PC-3 (cell line): ENCODE results near the gene SLC30A7. TPM values are rescaled to one million over a fixed set of nuclear protein-coding genes. Genes with fewer than 3 reads are reported as not detected.
"Not testable (repeated sequence)": the region's sequence is repeated elsewhere in the genome, so short reads cannot be mapped to it uniquely, and the experiment has no call there.

ENCODE experiments used
- ATAC-seq: fragments of 200-7000 bp; cut with Tn5 transposase; 2 replicates; pipeline ENCODE4 v1.9.1; 2020; ENCODE audit warnings: mild to moderate bottlenecking, moderate library complexity
- BruUV-seq: library from RNA; stranded (reverse); fragments of 400-500 nt; replicated peaks from 2 replicates; lab custom pipeline; 2021; lab: Mats Ljungman, UMichigan
- CTCF ChIA-PET: fragments of 300-600 bp; sonication (Branson Sonifier 250); formaldehyde crosslinking; loops from one replicate; lab custom pipeline; 2022; ENCODE audit warnings: antibody characterized with exemption; lab: Charles Lee
- POLR2A ChIA-PET: fragments of 300-600 bp; sonication (Branson Sonifier 250); formaldehyde crosslinking; loops from one replicate; lab custom pipeline; 2022; ENCODE audit warnings: antibody characterized with exemption; ENCODE audit not compliant: unreplicated experiment; lab: Charles Lee
- DNase-seq: peaks from one replicate; pipeline ENCODE4 v3.0.0-alpha.2; 2015
- H2AFZ ChIP-seq: fragments of 300-600 bp; sonication (generic); 2 replicates; pipeline ENCODE4 v1.6.0; 2016; ENCODE audit warnings: antibody characterized with exemption, low read length
- H3F3A ChIP-seq: fragments of 300-600 bp; sonication (generic); one replicate; pipeline ENCODE4 v1.6.0; 2017; ENCODE audit warnings: antibody characterized with exemption, low read length, control low read depth, mild to moderate bottlenecking; ENCODE audit not compliant: unreplicated experiment
- H3K27ac ChIP-seq: fragments of 300-600 bp; sonication (generic); 2 replicates; pipeline ENCODE4 v1.5.1; 2016; ENCODE audit warnings: mild to moderate bottlenecking, low read length
- H3K27me3 ChIP-seq: fragments of 300-600 bp; sonication (generic); 2 replicates; pipeline ENCODE4 v1.6.1; 2016; ENCODE audit warnings: low read length, mixed read lengths
- H3K36me3 ChIP-seq: fragments of 300-600 bp; sonication (generic); 2 replicates; pipeline ENCODE4 v1.6.1; 2016; ENCODE audit warnings: low read depth, mixed run types, low read length, mixed read lengths
- H3K4me1 ChIP-seq: fragments of 300-600 bp; sonication (generic); 2 replicates; pipeline ENCODE4 v1.5.1; 2016; ENCODE audit warnings: low read length; ENCODE audit not compliant: insufficient read depth
- H3K4me2 ChIP-seq: fragments of 300-600 bp; sonication (generic); 2 replicates; pipeline ENCODE4 v1.6.0; 2016; ENCODE audit warnings: low read length
- H3K4me3 ChIP-seq: fragments of 300-600 bp; sonication (generic); 2 replicates; pipeline ENCODE4 v1.5.1; 2016; ENCODE audit warnings: mild to moderate bottlenecking, low read length, mixed read lengths
- H3K79me2 ChIP-seq: fragments of 300-600 bp; sonication (generic); 2 replicates; pipeline ENCODE4 v1.6.1; 2017; ENCODE audit warnings: low read length, mixed read lengths
- H3K9ac ChIP-seq: fragments of 300-600 bp; sonication (generic); 2 replicates; pipeline ENCODE4 v1.6.0; 2016; ENCODE audit warnings: mild to moderate bottlenecking, low read length
- H3K9me2 ChIP-seq: fragments of 300-600 bp; sonication (generic); replicated peaks from 2 replicates; pipeline ENCODE4 v1.6.1; 2016; ENCODE audit warnings: mixed run types, low read length, mixed read lengths
- H3K9me3 ChIP-seq: fragments of 300-600 bp; sonication (generic); 2 replicates; pipeline ENCODE4 v1.6.1; 2016; ENCODE audit warnings: low read length, mixed read lengths
- H4K20me1 ChIP-seq: fragments of 300-600 bp; sonication (generic); 2 replicates; pipeline ENCODE4 v1.6.1; 2016; ENCODE audit warnings: low read length, mixed read lengths
- CTCF ChIP-seq: fragments of 300-600 bp; sonication (generic); conservative IDR thresholded peaks from 2 replicates; pipeline ENCODE4 v1.5.1; 2017; ENCODE audit warnings: antibody characterized with exemption, low read depth, mild to moderate bottlenecking, low read length
- EZH2 ChIP-seq: fragments of 300-600 bp; sonication (generic); IDR thresholded peaks from one replicate; pipeline ENCODE4 v1.6.1; 2017; ENCODE audit warnings: antibody characterized with exemption, mild to moderate bottlenecking, low read length; ENCODE audit not compliant: unreplicated experiment
- EZH2phosphoT487 ChIP-seq: fragments of 300-600 bp; sonication (generic); IDR thresholded peaks from 2 replicates; pipeline ENCODE4 v1.6.1; 2018; ENCODE audit warnings: mild to moderate bottlenecking, antibody characterized with exemption, low read length, borderline replicate concordance
- intact Hi-C: fragments of 100-400 bp; cut with micrococcal nuclease; formaldehyde crosslinking; loops from 2 replicates; pipeline ENCODE4 v1.9.0; 2023
- total RNA-seq: library from RNA; depleted of rRNA; stranded (reverse); fragments of >200 nt; gene quantifications from 2 replicates; pipeline ENCODE4 v1.2.3, GENCODE V29; 2014

Gene SLC30A7
- total RNA-seq, 1 experiment from 2014 or later: 24.0 TPM

DNA sequence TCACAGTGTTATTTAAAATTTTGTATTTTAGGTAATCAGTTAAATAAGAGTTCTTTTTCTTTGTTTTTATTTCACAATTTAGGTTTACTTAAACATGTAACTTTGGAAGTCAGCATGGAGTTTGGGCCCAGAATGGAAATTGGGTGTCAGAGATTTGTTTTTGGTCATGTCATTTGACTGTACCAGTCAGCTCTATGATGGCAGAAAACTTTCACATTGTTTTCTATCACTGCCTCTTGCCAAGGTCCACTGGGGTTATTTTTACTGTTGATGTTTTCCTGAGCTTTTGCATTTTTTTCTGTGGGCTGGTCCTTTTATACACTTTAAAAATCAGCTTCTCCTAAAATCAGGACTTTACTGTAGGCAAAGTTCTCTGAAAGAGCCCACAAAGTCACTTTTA, 54.4 kb downstream of the SLC30A7 start:
- no peak for TF ChIP-seq CTCF
- Histone ChIP-seq H3K4me2 (no peak overlapping the region), H3K9me2 (no peaks in the 10 kb centered on the region), H3K4me3 (no peak overlapping the region), H4K20me1 (peaks cover 3% of the 10 kb centered on the region; the same call in 1 of the 2 replicates), H3K36me3 (peaks cover 17% of the 10 kb centered on the region), H3K9me3 (no peaks in the 10 kb centered on the region), H3K79me2 (no peaks in the 10 kb centered on the region), H3K4me1 (peaks cover 17% of the 10 kb centered on the region), H3K9ac (no peak overlapping the region), H2AFZ (no peak overlapping the region), H3K27ac (no peak overlapping the region), H3K27me3 (no peaks in the 10 kb centered on the region), H3F3A (peaks cover 5% of the 10 kb centered on the region)
- intact Hi-C loops: no loop called here
- no peak for ATAC-seq
- ChIA-PET CTCF (interaction anchor here (0.6 kb wide), 1 partner anchor 344 kb away, joined by 3 read pairs; no protein-coding TSS in a partner anchor), POLR2A (no interaction called here)
- BruUV-seq: no TSS peak
- no peak for DNase-seq

GRCh38 chr1:100950781-100951180, 54.9 kb downstream of the SLC30A7 start:
- no peak for ATAC-seq

GRCh38 chr1:100952104-100952745, 56.3 kb downstream of the SLC30A7 start:
- peaks cover 9% of the 10 kb centered on the region for H3F3A ChIP-seq
- no peak overlapping the region for H2AFZ ChIP-seq
- 0 out of 2 replicates have a peak, but pooled peaks cover 3% of the 10 kb centered on the region for H3K79me2 ChIP-seq
- intact Hi-C loops: no loop called here
- H3K9me2 ChIP-seq: no peaks in the 10 kb centered on the region
- ATAC-seq: no peak
- H3K9me3 ChIP-seq: no peaks in the 10 kb centered on the region
- ChIA-PET CTCF (no interaction called here), POLR2A (no interaction called here)
- H3K27ac ChIP-seq: no peak overlapping the region
- DNase-seq: no peak
- H3K4me1 ChIP-seq: peaks cover 23% of the 10 kb centered on the region
- H4K20me1 ChIP-seq: peaks cover 8% of the 10 kb centered on the region; the same call in 1 of the 2 replicates
- H3K27me3 ChIP-seq: no peaks in the 10 kb centered on the region
- no peak for TF ChIP-seq CTCF
- TF ChIP-seq EZH2: no peak
- no peak for TF ChIP-seq EZH2phosphoT487
- no TSS peak for BruUV-seq
- no peak overlapping the region for H3K4me2 ChIP-seq
- H3K4me3 ChIP-seq: no peak overlapping the region
- H3K9ac ChIP-seq: no peak overlapping the region
- H3K36me3 ChIP-seq: peaks cover 17% of the 10 kb centered on the region

More at GRCh38 chr1:100950781-100951180, 54.9 kb downstream of the SLC30A7 start:
- Histone ChIP-seq H4K20me1 (peaks cover 7% of the 10 kb centered on the region; the same call in 1 of the 2 replicates), H3K4me3 (no peak overlapping the region), H3K79me2 (no peaks in the 10 kb centered on the region), H3K4me2 (no peak overlapping the region), H3K9me2 (no peaks in the 10 kb centered on the region), H2AFZ (no peak overlapping the region), H3K9ac (no peak overlapping the region), H3F3A (peaks cover 9% of the 10 kb centered on the region), H3K9me3 (no peaks in the 10 kb centered on the region), H3K27me3 (no peaks in the 10 kb centered on the region), H3K27ac (no peak overlapping the region), H3K4me1 (peaks cover 22% of the 10 kb centered on the region), H3K36me3 (peaks cover 17% of the 10 kb centered on the region)
- BruUV-seq: no TSS peak
- TF ChIP-seq EZH2phosphoT487: no peak
- no peak for TF ChIP-seq EZH2
- no peak for TF ChIP-seq CTCF
- POLR2A ChIA-PET: no interaction called here
- no peak for DNase-seq
- CTCF ChIA-PET: no interaction called here
- intact Hi-C loops: no loop called here

DNA sequence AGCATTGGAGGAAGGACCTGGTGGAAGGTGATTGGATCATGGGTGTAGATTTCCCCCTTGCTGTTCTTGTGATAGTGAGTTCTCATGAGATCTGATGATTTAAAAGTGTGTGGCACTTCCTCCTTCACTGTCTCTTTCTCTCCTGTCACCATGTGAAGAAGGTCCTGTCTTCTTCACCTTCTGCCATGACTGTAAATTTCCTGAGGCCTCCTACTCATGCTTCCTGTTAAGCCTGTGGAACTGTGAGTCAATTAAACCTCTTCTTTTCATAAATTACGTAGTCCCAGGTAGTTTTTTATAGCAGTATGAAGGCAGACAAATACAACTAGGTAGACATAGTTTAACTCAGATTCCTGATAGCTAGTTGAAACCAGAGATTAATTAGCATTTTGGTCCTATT, 57.1 kb downstream of the SLC30A7 start:
- BruUV-seq, DNase-seq, CTCF ChIA-PET, H3K27me3 ChIP-seq, H3K9me3 ChIP-seq, H3K9ac ChIP-seq, POLR2A ChIA-PET, H3K4me2 ChIP-seq, H3F3A ChIP-seq, H3K9me2 ChIP-seq, intact Hi-C loops, H3K4me3 ChIP-seq, ATAC-seq, H3K27ac ChIP-seq, H2AFZ ChIP-seq, H4K20me1 ChIP-seq, H3K79me2 ChIP-seq: not testable (repeated sequence)
- Histone ChIP-seq H3K4me1 (peaks cover 23% of the 10 kb centered on the region), H3K36me3 (peaks cover 17% of the 10 kb centered on the region)
